ENCODE measurements around the gene FLT4. TPM values are rescaled to one million over a fixed set of nuclear protein-coding genes. Genes with fewer than 3 reads are reported as not detected.

Gene FLT4
- total and polyA plus RNA-seq, 9 of the 15 experiments (the other 6 are each of a cell fraction or from before 2014, with no cell fraction given), result 0.01 to 0.42 (median 0.14) TPM; not detected in 2

GRCh38 chr5:180555168-180555921 lies 94.1 kb downstream of the FLT4 start (continued):
- no peak; the same call in none of the 2 replicates for TF ChIP-seq ZBTB40 (IDR thresholded peaks at IDR 0.05)
- TF ChIP-seq ZBTB40 (CRISPR knock-in tag; IDR thresholded peaks at IDR 0.05), result no peak
- no peak; the same call in 1 of the 2 replicates for TF ChIP-seq ZBTB9 (CRISPR knock-in tag; IDR thresholded peaks at IDR 0.05)
- no peak for TF ChIP-seq SPI1 (IDR thresholded peaks at IDR 0.05; ENCODE audit: borderline replicate concordance, low read depth, low read length)
- TF ChIP-seq NFE2 (IDR thresholded peaks at IDR 0.05; ENCODE audit: low read depth), result peak; percentile 37; the same call in 1 of the 2 replicates
- TF ChIP-seq ZNF175 (CRISPR knock-in tag; IDR thresholded peaks at IDR 0.05; ENCODE audit: low read depth), result peak; percentile 89
- no peak for TF ChIP-seq GTF2F1 (IDR thresholded peaks at IDR 0.05; ENCODE audit: low read depth, low read length)
- no peak for TF ChIP-seq NFXL1 (CRISPR knock-in tag; IDR thresholded peaks at IDR 0.05)
- TF ChIP-seq ZSCAN29 (IDR thresholded peaks at IDR 0.05), result no peak
- TF ChIP-seq PBX2 (CRISPR knock-in tag; IDR thresholded peaks at IDR 0.05; ENCODE audit: low read depth), result no peak
- TF ChIP-seq PBX2 (tag; conservative IDR thresholded peaks at IDR 0.05; ENCODE audit: low read depth), result peak; percentile 84
- TF ChIP-seq PHB (CRISPR knock-in tag; IDR thresholded peaks at IDR 0.05), result no peak
- TF ChIP-seq BRD9 (IDR thresholded peaks at IDR 0.05; ENCODE audit: low read depth, partially characterized antibody), result peak; percentile 56
- TF ChIP-seq ZBTB34 (CRISPR knock-in tag; IDR thresholded peaks at IDR 0.05), result no peak
